ENCODE measurements around the gene SIGLEC6. TPM values are rescaled to one million over a fixed set of nuclear protein-coding genes. Genes with fewer than 3 reads are reported as not detected.
A peak's percentile ranks its signal among the peaks of the same experiment; 100 is the strongest.

The SIGLEC6 gene
- total RNA-seq, 6 donors from 2014 or later: 7.2 to 7.9 (median 7.8) TPM; not detected in 3

DNA sequence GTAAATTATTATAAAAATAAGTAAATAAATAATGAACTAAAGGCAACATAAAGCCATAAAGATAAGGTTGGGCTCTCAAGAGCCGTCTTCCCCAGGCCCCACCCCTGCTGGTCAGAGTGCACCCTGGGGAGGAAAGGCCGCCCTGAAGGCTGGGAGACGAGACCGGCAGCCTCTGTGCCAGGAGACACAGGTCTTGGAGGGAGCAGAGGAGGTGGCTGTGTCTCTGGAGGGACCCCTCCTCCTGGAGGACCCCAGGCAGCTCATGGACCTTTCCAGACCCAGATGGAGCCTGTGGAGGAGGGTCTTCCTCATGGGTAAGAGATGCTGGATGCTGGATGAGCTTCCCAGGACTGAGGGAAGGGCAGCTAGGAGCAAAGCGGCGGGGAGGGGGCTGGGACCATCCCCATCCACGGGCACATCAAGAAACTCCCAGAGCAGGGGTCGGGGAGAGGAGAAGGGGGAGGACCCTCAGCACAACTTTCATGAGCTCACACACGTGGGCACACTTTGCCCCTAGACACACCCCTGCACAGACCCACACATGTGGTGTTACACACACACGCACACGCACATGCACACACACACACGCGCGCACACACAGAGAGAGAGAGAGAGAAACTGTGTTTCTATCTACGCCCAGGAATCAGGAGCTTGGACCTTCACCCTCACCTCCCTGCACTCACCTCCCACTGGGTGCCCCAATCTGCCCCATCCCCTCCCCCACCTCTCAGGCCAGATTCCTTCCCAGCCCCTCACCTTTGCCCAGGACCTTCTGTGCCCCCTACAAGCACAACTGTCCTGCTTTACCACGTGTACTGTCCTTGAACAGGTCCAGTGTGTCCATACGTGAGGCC lies 52.9 kb downstream of the SIGLEC6 start, which contains the start of gene CEACAM18:
Gene CEACAM18, plus strand, starts transcription at position 159 of the 854 bp plus-strand sequence.
- 65 to 68% methylated on average over 13 to 17 of the region's 17 CpGs for WGBS, 2 donors
- TF ChIP-seq POLR2A (IDR thresholded peaks at IDR 0.05) (no peak), EP300 (IDR thresholded peaks at IDR 0.05) (no peak), POLR2AphosphoS5 (IDR thresholded peaks at IDR 0.05) (no peak)
- TF ChIP-seq, protein P1, sequence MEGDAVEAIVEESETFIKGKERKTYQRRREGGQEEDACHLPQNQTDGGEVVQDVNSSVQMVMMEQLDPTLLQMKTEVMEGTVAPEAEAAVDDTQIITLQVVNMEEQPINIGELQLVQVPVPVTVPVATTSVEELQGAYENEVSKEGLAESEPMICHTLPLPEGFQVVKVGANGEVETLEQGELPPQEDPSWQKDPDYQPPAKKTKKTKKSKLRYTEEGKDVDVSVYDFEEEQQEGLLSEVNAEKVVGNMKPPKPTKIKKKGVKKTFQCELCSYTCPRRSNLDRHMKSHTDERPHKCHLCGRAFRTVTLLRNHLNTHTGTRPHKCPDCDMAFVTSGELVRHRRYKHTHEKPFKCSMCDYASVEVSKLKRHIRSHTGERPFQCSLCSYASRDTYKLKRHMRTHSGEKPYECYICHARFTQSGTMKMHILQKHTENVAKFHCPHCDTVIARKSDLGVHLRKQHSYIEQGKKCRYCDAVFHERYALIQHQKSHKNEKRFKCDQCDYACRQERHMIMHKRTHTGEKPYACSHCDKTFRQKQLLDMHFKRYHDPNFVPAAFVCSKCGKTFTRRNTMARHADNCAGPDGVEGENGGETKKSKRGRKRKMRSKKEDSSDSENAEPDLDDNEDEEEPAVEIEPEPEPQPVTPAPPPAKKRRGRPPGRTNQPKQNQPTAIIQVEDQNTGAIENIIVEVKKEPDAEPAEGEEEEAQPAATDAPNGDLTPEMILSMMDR (IDR thresholded peaks at IDR 0.05): no peak
- Histone ChIP-seq H3K27me3 (no peaks in the 10 kb centered on the region), H3K9me3 (no peaks in the 10 kb centered on the region), H3K4me3 (no peak within 1 kb of the TSS), H3K4me1 (no peaks in the 10 kb centered on the region), H3K27ac (no peak within 1 kb of the TSS), H3K36me3 (no peaks in the 10 kb centered on the region)
- ATAC-seq (ENCODE audit: low FRiP score in 2 of 2) (no peak), DNase-seq (no peak)

DNA sequence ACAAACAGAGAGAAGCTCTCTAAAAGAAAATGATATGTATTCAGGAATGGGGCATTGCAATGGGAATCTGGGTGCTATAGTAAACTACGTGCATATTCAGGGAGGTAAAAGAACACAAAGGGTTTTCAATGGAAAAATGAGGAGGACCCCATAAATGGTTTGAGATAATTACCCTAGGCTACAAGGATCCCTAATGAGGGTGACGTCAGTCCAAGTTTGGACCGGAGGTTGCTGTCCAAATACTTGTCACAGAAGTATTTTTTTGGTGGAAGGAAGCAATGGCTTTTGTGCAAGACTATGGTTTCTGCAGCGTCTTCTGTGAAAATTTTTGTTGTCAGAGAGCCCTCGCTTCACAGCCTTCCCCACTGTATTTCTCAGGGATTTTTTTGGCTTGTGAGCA lies 54.1 kb downstream of the SIGLEC6 start:
- Histone ChIP-seq H3K27ac (no peak overlapping the region), H3K4me3 (no peak overlapping the region), H3K36me3 (no peaks in the 10 kb centered on the region), H3K27me3 (no peaks in the 10 kb centered on the region), H3K4me1 (no peaks in the 10 kb centered on the region), H3K9me3 (no peaks in the 10 kb centered on the region)
- ATAC-seq (ENCODE audit: low FRiP score in 2 of 2) (no peak), DNase-seq (no peak)
- 56 to 66% methylated on average over 5 of the region's 5 CpGs for WGBS, 2 donors
- TF ChIP-seq, protein P1 (IDR thresholded peaks at IDR 0.05): no peak
- TF ChIP-seq EP300 (IDR thresholded peaks at IDR 0.05): no peak
- no peak for TF ChIP-seq POLR2A (IDR thresholded peaks at IDR 0.05)
- no peak for TF ChIP-seq POLR2AphosphoS5 (IDR thresholded peaks at IDR 0.05)

DNA sequence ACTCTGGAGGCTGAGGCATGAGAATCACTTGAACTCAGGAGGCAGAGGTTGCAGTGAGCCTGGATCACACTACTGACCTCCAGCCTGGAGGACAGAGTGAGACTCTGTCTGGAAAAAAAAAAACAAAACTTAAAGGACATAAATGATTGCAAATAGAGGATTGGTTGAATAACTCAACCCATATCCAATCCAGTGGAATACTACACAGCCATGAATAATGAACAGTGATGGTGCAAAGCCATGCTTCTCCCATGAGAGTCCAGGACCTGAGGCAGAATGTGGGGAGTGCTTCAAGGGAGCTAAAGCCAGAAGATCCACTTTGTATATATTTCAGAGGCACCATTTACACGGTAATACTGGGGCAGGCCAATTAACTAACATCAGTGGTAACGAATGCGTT lies 55.3 kb downstream of the SIGLEC6 start:
- no peak overlapping the region for H3K27ac ChIP-seq
- 89 to 91% methylated on average over 3 of the region's 3 CpGs for WGBS, 2 donors
- no peaks in the 10 kb centered on the region for H3K9me3 ChIP-seq
- DNase-seq (no peak), ATAC-seq (ENCODE audit: low FRiP score in 2 of 2) (no peak)
- no peaks in the 10 kb centered on the region for H3K36me3 ChIP-seq
- H3K27me3 ChIP-seq: no peaks in the 10 kb centered on the region
- H3K4me3 ChIP-seq: no peak overlapping the region
- TF ChIP-seq POLR2AphosphoS5 (IDR thresholded peaks at IDR 0.05): no peak
- TF ChIP-seq EP300 (IDR thresholded peaks at IDR 0.05): no peak
- TF ChIP-seq, protein P1 (IDR thresholded peaks at IDR 0.05): no peak
- no peak for TF ChIP-seq POLR2A (IDR thresholded peaks at IDR 0.05)
- no peaks in the 10 kb centered on the region for H3K4me1 ChIP-seq

DNA sequence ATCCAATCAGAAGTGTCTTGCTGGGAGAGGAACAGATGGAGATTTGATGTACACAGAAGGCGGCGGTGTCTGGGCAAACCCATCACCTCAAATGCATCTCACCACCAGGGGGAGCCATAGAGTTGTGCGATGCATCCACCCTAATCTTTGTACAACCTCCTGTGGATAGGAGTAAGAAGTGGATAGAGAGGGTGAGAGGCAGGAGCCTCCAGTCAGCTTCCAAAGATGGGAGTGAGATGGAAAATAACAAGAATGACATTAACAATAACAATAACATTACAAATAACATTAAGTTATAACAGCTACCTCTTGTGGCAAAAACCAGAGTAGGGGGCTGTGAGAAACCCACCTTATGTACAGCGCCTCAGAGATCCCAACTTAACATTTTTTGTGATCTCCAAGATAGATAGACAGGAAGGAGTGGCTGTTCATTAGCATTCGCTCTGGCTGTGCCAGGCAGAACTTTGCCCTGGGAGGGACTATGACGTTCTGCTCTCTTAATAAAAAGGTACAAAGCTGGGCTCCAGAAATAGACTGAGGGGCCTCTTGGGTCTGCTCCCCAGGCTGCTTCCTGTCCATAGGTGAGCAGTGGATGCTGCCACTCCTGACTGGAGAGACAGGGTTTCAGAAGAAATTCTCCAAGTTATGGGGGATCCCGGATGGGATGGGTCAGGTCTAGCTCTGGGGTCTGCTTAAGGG lies 58.3 kb downstream of the SIGLEC6 start:
- no peak overlapping the region for H3K27ac ChIP-seq
- no peaks in the 10 kb centered on the region for H3K9me3 ChIP-seq
- no peaks in the 10 kb centered on the region for H3K27me3 ChIP-seq
- H3K4me3 ChIP-seq: no peak overlapping the region
- TF ChIP-seq EP300 (IDR thresholded peaks at IDR 0.05) (no peak), POLR2AphosphoS5 (IDR thresholded peaks at IDR 0.05) (no peak), POLR2A (IDR thresholded peaks at IDR 0.05) (no peak)
- TF ChIP-seq, protein P1 (IDR thresholded peaks at IDR 0.05): peak; percentile 61 to 77 (median 73)
- DNase-seq: peak in 1 of 2 donors; percentile 78
- WGBS, 2 donors: 30 to 37% methylated on average over 7 of the region's 7 CpGs
- peak; percentile 77 to 83 for ATAC-seq (ENCODE audit: low FRiP score in 2 of 2)
- no peaks in the 10 kb centered on the region for H3K36me3 ChIP-seq
- peaks cover 0 to 5% (median under 1%) of the 10 kb centered on the region in 4 donors for H3K4me1 ChIP-seq

Measured in upper lobe of left lung (tissue), 6 donors.